ENCODE data around the gene CNPPD1.

CNPPD1 gene

DNA sequence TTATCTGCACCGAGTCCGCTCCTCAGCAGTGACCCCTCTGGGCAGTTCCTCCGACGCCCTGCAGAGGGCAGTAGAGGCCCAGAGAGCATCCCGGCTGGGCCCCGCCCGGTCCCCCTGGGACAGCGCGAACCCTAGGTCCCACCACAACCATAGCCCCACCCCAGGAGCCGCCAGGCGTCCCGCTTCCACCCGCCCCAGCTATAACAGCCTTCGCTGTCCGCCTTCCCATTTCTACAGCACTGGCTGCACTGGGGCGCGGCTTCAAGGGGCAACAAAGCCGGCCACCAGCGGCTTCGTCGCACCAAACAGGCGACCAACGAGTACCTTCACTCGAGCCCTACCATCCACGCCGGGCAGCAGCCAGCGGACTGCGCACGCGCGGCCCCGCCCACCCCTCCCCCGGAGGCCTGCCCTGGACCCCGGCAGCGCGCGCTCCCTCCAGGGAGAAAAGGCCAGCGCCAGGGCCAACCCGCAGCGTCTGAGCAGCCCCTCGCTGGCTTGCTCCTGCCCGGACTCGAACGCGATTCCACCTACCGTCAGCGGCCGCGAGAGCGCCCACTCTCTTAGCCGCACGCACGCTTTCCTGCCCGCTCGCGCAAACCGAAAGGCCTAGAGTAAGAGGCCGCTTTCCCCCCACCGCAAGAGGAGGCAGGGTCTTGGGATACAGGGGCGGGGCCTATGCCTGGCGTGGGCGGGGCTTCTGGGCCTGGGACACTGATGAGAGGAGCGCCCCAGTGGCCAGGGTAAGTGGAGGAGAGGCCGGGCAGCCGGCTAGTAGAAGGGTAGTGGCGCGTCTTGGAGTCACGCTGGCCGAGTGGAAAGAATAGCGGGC lies 16.3 kb downstream of the CNPPD1 start, which contains the start of gene NHEJ1:
Gene NHEJ1 (minus strand): TSS at position 630 of the 832 bp plus-strand sequence. CDS start 2,453 bp downstream, outside the sequence.
- DNase-seq (ENCODE audit: low read depth): peak; percentile 60

DNA sequence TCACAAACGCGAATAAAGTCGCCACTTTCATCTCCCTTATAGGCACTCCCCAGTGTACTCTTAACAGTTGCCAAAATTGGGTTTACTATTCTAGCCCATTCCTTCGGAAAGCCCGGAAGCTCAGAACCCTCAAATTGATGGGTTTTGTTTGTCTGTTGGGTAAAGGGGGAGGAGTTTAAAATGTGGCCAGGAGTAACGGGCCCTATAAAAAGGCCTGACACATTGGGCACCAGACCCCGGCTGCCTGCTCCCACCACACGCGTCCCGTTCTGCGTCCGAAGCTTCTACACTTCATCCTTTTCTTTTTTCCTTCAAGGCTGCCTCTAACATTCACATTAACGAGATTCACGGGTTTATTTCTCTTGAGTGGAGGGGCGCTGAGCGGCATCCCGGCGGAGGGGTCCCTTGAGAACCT lies 16.9 kb downstream of the CNPPD1 start:
- no peak for DNase-seq (ENCODE audit: low read depth)

DNA sequence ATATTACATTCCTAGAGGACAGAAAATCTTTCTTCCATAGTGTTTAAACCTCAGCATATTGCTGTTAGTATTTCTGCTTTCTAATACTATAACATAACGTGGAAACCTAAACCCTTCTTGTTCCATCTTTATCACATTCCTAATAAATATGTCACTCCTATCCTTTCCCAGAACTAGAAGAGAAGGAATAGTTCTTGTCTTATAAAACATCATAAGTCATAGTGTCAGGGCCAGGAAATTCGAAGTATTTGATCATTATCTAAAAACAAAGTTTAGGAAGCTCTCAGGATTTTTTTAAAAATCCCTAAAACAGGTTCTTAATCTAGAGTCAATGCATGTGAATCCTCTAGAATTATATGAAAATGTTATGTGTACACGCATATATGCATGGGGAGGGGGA lies 18.1 kb downstream of the CNPPD1 start:
- DNase-seq (ENCODE audit: low read depth): no peak

DNA sequence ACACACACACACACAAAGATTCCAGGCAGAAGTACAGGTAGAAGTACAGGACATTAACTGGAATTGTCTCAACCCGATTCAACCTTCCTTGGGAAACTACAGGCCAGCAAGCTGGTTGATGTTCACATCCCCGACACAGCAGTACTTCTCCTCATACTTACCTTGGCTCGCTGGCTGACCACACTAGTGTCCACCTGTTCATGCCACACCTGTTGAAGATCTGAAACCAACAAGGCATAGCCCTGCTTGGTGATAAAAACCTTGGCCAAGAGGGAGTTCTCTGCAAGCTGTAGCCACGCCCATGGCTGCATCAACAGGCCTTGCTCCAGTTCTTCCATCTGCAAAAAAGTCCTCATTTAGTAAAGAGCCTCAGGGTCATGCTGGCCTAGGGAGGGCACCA lies 18.7 kb downstream of the CNPPD1 start:
- DNase-seq (ENCODE audit: low read depth): no peak

DNA sequence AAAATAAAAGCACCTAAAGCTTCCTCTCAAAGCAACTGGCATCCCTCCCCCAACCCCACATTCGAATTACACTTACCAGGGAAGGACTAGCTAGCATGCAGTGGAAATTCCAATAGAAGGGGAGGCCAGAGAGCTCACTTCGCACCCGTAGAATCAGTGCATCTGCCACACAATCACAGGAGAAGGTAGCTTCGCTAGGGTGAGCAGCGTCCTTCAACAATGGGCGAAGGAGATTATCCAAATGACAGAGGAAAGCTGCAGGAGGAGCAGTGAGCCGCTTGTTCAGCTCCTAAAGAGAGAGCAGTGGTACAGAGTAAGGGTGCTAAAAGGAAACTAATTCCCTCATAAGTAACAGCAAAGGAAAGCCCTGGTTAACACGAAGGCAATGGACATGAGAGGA lies 19.3 kb downstream of the CNPPD1 start:
- DNase-seq (ENCODE audit: low read depth): no peak

DNA sequence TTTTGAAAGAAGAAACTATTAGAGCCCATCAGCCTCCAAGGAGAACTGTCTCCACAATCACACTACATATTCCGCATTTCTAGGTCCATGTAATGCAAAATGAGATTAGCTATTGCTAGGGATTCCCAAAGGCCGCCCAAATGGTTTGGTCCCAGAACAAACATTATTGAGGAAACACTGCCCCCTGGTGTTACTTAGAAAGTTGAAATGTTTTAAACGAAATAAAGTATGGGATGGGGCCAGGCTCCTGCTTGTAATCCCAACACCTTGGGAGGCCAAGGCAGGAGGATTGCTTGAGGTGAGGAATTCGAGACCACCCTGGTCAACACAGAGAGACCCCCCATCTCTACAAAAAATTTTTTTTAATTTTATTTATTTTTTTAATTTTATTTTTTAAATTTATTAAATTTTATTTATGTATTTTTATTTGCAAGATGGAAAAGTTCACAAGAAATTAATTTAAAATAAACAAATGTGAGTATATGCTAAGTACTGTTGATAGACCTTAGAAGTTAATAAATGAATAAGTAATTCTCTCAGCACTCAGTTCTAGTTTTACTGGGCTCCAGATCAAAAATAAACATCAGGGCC lies 21.6 kb downstream of the CNPPD1 start:
- no peak for DNase-seq (ENCODE audit: low read depth)

DNA sequence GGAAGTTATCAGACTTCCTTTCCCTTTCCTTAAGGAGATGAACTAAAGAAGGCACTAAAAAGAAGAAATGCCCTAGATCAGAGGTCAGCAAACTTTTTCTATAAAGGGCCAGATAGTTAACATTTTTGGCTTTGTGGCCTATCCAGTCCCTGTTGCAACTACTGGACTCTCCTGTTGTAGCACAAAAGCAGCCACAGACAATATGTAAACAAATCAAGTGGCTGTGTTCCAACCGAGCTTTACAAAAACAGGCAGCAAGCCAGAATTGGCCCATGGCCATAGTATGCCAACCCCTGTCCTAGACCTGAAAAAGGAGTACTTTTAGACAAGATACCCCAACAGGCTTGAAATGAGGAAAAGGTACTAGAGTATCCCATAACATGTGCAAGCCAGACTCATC lies 27.1 kb downstream of the CNPPD1 start:
- DNase-seq (ENCODE audit: low read depth): no peak

DNA sequence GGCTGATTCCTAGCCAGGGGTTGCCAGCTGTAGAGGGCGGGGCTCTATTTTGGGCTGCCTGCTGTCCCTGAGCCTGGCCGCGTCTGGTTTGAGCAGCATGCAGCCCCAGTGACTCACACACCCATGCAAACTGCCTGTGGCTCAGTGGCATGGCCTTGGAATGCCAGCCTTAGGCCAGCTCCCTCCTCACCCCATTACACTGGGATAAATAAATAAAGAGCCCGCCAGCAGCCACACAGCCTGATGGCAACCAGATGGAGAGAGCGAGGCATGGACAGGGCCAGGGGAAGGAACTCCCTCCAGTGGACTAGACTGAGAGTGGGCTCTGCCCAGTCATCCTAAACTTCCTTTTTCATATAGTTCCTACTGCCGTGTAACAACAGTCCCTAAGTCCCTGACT lies 34.4 kb downstream of the CNPPD1 start:
- DNase-seq (ENCODE audit: low read depth): no peak

DNA sequence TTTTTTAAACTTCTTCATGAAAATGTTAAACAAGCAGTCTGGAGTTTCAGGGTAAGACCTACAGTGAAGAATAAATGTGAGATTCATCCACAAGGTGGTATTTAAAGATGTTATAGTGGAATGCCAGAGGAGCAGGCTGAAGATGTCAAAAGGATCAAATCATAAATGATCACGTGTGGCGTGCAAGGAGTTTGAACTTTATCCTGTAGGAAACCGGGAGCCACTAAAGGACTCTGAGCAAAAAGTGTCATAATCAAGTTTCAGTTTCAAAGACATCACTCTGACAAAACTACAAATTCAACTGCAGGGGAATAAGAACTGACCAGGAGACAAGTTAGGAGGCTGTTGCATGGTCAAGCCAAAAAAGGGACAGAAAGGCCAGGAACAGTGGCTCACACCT lies 36.0 kb downstream of the CNPPD1 start:
- no peak for DNase-seq (ENCODE audit: low read depth)

DNA sequence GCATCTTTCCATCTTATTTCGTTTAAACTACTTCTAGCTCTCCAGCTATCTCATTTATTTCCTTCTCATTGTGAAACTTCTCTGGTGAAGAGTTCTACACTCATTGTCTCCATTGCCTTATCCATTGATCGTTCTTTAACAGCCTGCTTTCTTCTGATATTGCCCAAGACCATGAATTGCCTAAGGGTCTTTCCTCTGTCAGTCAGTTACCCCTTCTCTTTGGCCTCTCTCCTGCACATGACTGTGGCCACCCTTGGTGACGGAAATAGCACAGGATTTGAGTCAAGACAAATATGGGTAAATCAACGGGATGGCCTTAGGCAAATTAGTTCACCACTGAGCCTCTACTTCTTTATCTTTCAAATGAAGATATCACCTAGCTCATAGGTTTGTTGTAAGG lies 42.7 kb downstream of the CNPPD1 start:
- DNase-seq (ENCODE audit: low read depth): no peak

DNA sequence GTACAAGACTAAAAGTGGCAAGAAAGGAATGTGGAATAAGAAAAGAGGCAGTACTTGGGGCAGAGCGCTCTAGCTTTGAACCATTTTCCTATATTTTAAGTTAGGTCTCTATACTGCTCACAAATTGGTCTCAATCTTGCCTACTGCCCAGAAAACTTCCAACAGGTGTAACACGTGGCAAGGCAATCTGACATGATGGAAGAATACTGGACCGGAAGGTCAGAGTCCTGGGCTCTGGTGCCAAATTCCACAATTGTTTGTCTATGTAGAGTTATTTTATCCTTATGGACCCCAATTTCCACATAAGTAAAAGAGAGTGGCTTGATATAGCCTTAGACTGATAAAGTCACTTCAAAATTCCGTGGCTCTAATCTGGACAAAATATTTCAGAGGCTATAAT lies 45.0 kb downstream of the CNPPD1 start:
- no peak for DNase-seq (ENCODE audit: low read depth)

DNA sequence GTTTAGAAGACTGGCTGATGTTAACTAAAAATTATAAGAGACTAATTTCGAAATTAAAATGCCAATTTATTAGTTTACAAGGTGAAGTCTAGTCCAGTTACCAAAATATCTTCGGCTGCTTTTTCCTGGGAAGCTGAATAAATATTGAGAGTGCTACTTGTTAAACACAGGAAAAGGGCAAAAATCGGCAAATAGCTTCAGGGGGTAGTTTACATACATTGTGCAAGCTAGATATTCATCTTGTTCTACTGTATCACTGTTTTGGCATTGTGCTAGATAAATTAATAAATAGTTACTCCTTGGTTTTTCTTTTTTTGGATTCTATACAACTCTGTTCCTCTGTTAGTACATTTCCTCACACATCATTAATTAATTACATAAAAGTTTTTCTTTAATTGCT lies 45.4 kb downstream of the CNPPD1 start:
- DNase-seq (ENCODE audit: low read depth): no peak

DNA sequence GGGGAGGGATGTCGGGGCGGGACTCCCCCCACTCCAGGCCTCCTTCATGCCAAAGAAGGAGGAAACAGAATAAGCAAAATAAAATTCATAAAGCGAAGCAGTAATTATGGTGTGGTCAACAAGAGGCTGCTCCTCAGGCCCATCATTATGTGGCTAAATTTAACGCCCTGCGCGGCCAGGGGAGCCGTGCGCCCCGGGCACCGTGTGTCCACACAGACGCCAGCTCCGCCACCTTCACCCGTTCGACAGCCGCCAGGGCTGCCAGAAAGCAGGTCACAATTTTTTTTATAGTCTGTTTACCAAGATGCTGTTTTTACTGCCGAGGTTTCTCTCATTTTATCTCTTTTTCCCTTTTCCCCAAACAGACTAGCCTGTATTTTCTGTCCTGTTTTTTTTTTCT lies 47.1 kb downstream of the CNPPD1 start:
- DNase-seq (ENCODE audit: low read depth): no peak

DNA sequence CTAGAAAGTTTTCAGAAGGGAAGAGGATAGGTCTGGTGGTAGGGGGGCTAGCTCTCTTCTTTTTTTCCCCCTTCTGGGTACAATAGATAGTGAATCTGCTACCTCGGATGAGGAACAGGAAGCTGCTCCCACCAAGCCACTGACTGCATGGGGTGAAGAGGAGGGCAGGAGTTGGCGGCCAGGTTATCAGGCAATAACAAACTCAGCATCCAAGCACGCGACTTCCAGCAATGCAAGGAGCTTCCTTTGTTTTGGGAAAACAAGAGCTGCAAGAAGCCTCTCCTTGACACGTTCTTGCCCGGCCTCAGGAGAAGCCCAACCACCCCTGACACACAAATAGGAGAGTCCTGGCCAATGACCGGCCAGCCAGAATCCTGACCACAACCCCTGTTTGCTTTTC lies 48.3 kb downstream of the CNPPD1 start:
- no peak for DNase-seq (ENCODE audit: low read depth)

DNA sequence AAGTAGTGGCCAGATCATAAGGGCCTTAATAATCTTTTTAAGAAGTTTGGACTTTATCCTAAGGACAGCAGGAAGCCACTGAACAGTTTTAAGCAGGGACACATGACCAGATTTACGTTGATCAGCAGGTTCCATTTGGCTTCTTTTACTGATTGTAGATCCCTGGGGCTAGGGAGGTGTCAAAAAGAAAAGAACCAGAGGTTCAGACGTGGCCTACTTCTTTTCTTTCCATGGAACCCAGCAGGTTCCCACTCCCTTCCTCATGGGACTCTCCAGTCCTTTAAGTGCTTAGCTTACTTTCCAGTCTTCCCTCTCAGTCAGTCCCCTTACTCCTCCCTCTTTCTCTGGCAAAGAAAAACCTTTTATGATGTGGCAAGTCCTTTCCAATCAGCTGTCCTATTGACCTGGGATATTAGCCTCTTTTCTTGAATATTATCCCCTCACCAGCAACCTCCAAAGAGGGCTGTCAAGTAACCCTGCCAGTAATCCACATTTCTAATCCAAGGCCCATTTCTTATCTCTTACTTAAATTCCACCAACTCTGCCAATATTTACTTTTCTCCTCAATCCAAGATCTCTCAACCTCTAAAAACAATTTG lies 49.6 kb downstream of the CNPPD1 start:
- DNase-seq (ENCODE audit: low read depth): no peak

DNA sequence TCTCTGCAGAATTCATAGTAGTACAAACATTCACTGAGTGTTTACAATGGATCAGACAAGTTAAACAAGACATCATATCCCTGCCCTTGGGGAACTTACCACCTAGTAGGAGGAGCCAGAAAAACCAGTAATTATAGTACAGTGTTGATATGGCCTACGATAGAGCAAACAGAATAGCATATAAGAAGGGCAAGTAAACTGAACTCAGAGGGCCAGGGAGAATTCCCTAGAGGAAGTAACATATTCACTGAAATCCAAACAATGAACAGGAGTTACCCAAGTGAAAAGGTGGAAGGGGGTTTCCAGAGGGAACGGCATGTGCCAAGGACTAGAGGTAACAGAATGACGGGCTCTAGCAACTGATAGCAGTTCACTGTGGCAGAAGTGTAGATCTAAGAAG lies 50.2 kb downstream of the CNPPD1 start:
- no peak for DNase-seq (ENCODE audit: low read depth)

DNA sequence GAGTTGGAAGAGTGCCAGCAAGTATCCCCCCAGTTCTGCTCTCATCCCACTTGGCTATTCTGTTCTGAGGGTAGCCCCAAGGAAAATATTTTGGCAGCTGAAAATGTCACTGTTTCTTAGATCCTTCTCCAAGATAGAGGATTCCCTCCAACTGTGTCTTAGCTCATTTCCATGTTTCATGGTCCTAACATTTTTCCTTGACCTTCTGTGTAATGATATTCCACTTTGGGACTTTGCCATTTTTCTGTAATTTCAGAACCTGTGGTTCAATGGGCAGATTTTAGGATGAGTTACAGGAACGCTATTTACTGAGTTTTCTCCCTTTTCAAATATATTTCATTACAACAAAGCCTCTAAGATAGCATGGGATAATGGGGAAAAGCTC lies 50.8 kb downstream of the CNPPD1 start:
- no peak for DNase-seq (ENCODE audit: low read depth)

DNA sequence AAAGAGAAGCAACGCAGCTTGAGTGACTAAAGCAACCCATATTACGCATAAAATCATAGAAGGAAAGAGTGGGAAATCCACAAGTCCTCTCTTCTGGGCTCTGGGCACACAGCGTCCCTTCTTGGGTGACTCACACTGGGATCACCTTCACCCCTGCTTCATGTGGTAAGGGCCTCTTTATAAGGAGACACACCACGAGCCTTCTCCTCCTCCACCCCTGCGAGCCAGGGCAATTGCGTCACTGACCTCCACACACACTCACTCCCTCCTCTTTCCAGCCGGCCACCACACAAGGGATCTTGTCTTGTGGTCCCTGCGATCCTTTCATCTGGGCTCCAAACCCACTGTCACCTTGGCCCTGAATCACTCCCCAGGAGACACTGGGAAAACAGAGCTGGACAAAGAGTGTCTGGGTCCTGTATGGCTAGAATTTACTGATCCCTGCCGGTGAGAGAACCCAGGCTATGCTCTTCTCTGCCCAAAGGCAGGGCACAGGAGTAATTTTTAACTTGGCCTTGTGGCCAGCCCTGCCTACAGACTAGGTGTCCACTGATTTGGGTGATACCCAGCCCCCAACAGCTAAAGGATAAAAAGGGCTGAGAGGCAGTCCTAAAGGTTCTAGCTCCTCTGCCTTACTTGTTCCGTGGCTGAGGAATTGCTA lies 51.4 kb downstream of the CNPPD1 start:
- DNase-seq (ENCODE audit: low read depth): peak; percentile 84

DNA sequence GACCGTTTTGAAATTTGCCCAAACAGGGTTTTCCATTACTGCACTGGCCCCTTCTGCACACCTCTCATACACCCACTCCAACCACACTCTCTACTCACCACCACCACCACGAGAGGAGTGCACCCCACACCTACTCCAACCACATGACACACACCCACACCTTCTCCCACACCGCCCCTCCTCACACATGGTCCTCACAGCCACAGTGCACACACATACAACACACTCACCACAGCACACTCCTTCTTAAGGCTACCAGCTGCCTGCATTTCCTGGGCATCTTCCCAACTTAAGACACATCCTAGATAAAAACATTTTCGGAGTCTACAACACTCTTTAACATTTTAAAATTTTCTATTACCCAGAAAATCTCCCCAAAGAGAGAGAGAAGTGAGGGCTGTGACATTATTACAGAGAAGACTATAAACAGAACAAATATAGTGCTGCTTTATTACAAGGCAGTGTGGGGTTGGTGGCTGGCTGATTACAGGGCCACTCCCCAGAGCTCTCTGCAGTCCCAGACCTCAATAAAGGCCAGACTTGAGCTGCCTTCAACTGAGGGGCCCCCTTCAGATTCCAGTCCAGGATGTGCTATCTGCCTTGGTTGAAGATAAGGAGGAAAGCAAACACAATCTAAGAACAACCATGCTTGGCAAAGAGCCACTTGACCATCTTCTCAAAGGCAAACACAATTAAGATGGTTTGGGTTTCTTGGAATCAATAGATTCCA lies 52.2 kb downstream of the CNPPD1 start:
- DNase-seq (ENCODE audit: low read depth): no peak

DNA sequence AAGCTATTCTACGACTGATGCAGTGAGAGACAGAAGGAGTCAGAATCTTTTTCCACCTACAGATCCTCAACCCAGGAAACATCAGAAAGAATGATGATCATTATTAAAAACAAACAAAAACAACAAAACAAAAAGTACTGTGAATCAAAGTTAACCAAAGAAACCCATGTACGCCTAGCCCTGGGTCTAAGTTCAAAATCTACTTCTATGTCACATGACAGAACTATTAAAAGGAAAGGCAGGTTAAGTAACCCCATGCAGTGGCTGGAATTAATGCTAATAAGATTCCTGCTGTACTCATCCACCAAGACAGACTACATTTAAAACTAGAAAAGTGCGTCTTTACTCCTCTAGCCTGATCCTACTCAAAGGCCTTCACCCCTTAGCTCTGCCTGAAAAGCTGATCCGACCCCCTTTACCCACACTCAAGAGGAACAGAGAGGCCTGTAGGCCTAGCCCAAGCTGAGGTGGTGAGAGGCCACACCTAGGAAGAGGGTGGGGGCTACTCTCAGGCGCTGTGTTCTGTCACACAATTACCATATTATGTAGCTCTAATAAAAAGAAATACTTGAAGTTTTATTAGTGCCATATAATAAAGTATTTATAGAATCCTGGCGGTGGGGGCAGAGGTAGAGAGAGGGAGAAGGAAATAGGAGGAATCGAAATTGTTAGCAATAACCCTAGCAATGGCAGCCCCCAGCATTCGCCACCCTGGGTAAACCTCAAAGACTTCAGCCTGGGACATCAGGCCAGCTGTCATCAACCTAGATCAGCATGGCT lies 53.2 kb downstream of the CNPPD1 start:
- no peak for DNase-seq (ENCODE audit: low read depth)

DNA sequence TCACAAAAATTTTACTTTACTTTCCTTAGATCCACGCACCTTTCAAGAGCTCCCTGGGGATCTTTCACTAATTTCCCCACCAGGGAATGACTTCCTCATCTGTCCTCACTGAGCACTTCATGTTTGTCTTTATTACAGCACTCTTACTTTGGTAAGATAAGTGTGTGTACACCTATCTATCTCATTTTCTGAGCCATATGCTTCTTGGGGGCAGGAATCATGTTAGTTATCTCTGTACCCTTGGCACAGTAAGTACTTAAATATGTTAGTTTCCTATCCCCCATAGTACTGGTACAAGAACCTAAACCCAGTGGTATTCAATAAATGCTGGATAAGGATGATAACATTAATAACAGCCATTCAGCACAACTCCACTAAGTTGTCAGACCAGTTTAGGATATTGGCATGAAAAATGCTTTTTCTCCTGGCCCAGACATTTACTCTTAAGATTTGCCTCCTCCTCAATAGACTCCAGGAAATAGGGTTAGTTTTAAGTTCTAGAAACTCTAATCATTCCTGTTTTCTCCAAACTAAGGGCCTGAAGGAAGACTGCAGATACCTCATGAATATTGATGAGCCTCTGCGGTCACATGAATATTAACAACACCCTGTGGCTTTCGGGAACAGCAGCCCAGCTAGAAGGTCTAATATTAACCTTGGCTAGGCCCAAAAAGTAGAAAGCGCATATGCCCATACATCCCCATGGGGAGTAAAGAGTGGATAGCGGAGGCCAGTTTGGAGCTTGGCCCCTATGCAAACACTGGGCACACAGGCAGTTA lies 54.3 kb downstream of the CNPPD1 start:
- no peak for DNase-seq (ENCODE audit: low read depth)
